Measurements from ENCODE around the gene ANTXRL.

GRCh38 chr10:46254007-46254383 is 32.8 kb upstream of the ANTXRL start:
- TF ChIP-seq CTCF (conservative IDR thresholded peaks at IDR 0.05 in 1 of 2, IDR thresholded peaks at IDR 0.05 in 1 of 2; ENCODE audit: extremely low read depth in 1 of 2, insufficient read depth in 1 of 2, low read depth in 1 of 2, low read length in 2 of 2), result no peak
- no peak for TF ChIP-seq EZH2 (IDR thresholded peaks at IDR 0.05; ENCODE audit: borderline replicate concordance, low read length)
